ENCODE results near the gene MAG. TPM values are rescaled to one million over a fixed set of nuclear protein-coding genes. Genes with fewer than 3 reads are reported as not detected.

The MAG gene
- total RNA-seq, 4 donors from 2014 or later = not detected

- intact Hi-C loops (cut with DNase I; ENCODE audit: low total_unique reads) (no loop called here), in situ Hi-C loops (cut with MboI; ENCODE audit: low pct_ligation_motif_present in 1 of 4, low pct_unique_long_range_greater_than_20kb in 1 of 4, low sequenced_read_pairs in 3 of 4) (no loop called here)
- Histone ChIP-seq H3K4me1 (no peaks in the 10 kb centered on the region), H3K27ac (no peak overlapping the region), H3K4me3 (no peak overlapping the region), H3K27me3 (peaks cover 51% of the 10 kb centered on the region), H3K9me3 (no peaks in the 10 kb centered on the region), H3K36me3 (no peaks in the 10 kb centered on the region)
- 93% methylated on average over 10 of the region's 10 CpGs; no CpG with 5 or more reads in 1 of the 2 donors for WGBS, 2 donors (ENCODE audit: low coverage in 1 of 2)
- DNase-seq = no peak
- TF ChIP-seq POLR2A (IDR thresholded peaks at IDR 0.05) (no peak), CTCF (IDR thresholded peaks at IDR 0.05) (no peak), EP300 (IDR thresholded peaks at IDR 0.05; ENCODE audit: low read depth) (no peak), POLR2AphosphoS5 (IDR thresholded peaks at IDR 0.05) (no peak)
These were observed 4.2 kb upstream of the MAG start for GRCh38 chr19:35287713-35288112.

- H3K4me3 ChIP-seq = no peak overlapping the region
- no peaks in the 10 kb centered on the region for H3K36me3 ChIP-seq
- in situ Hi-C loops (cut with MboI; ENCODE audit: low pct_ligation_motif_present in 1 of 4, low pct_unique_long_range_greater_than_20kb in 1 of 4, low sequenced_read_pairs in 3 of 4) = no loop called here
- peaks cover 47% of the 10 kb centered on the region for H3K27me3 ChIP-seq
- WGBS, 2 donors (ENCODE audit: low coverage in 1 of 2) = 60% methylated on average over 2 of the region's 2 CpGs; no CpG with 5 or more reads in 1 of the 2 donors
- no peak for TF ChIP-seq POLR2AphosphoS5 (IDR thresholded peaks at IDR 0.05)
- no peaks in the 10 kb centered on the region for H3K9me3 ChIP-seq
- intact Hi-C loops (cut with DNase I; ENCODE audit: low total_unique reads) = no loop called here
- DNase-seq = no peak
- no peaks in the 10 kb centered on the region for H3K4me1 ChIP-seq
- no peak overlapping the region for H3K27ac ChIP-seq
These were observed 3.6 kb upstream of the MAG start for GRCh38 chr19:35288331-35288730.

DNA sequence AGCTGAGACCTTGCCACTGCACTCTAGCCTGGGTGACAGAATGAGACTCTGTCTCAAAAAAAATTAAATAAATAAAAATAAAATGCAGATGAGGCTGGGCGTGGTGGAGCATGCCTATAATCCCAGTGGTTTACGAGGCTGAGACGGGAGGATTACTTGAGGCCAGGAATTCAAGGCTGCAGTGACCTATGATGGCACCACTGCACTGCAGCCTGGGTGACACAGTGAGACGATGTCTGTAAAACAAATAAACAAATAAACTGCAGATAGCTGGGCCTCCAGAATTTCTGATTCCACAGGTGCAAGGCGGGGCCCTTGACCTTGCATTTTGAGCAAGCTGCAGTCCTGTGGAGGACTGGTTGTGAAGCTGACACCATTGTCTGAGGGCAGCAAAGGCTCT is 3.1 kb upstream of the MAG start:
- Histone ChIP-seq H3K4me1 (no peaks in the 10 kb centered on the region), H3K27me3 (peaks cover 47% of the 10 kb centered on the region), H3K9me3 (no peaks in the 10 kb centered on the region), H3K36me3 (no peaks in the 10 kb centered on the region), H3K27ac (no peak overlapping the region), H3K4me3 (no peak overlapping the region)
- no peak for DNase-seq
- TF ChIP-seq CTCF (IDR thresholded peaks at IDR 0.05) (no peak), POLR2A (IDR thresholded peaks at IDR 0.05) (no peak), POLR2AphosphoS5 (IDR thresholded peaks at IDR 0.05) (no peak), EP300 (IDR thresholded peaks at IDR 0.05; ENCODE audit: low read depth) (no peak)
- WGBS, 2 donors (ENCODE audit: low coverage in 1 of 2) = 11 to 47% methylated on average over 3 to 5 of the region's 5 CpGs
- in situ Hi-C loops (cut with MboI; ENCODE audit: low pct_ligation_motif_present in 1 of 4, low pct_unique_long_range_greater_than_20kb in 1 of 4, low sequenced_read_pairs in 3 of 4) (no loop called here), intact Hi-C loops (cut with DNase I; ENCODE audit: low total_unique reads) (no loop called here)

DNA sequence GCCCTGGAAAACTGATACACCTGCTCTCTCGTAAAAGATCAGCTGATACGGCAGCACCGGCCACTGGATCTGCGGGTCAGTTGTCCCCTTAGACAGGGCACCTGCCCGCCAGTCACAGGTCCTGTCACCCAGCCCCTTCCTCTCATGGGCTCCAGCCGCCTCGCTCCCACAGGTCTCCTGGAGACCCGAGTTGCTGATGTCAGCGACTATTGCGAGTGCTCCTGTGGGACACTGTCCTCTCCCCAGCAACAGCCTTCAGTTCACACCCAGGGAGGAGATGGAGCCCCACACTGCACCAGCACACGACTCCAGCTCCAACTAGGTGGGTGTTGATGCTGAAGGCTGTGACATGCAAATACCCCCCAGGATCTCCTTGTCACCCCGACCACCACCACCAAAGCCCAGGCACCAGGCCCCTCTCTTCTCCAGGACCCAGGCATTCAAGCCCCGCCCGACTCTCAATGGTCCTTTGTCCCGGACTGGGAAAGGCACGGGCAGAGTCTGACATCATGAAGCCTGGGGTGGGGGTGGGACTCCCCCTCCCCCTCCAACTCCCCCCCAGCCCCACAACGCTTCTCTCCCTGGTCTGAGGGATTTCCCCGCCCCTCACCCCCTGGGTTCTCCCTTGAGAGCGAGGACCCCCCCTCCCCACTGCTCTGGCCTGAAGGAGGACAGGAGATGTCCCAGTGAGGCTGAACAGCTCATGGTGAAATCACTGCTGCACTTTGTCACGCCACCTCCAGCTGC is 1.4 kb upstream of the MAG start:
- no peaks in the 10 kb centered on the region for H3K9me3 ChIP-seq
- H3K4me3 ChIP-seq = no peak overlapping the region
- H3K4me1 ChIP-seq = no peaks in the 10 kb centered on the region
- intact Hi-C loops (cut with DNase I; ENCODE audit: low total_unique reads) (no loop called here), in situ Hi-C loops (cut with MboI; ENCODE audit: low pct_ligation_motif_present in 1 of 4, low pct_unique_long_range_greater_than_20kb in 1 of 4, low sequenced_read_pairs in 3 of 4) (no loop called here)
- TF ChIP-seq POLR2A (IDR thresholded peaks at IDR 0.05) (no peak), POLR2AphosphoS5 (IDR thresholded peaks at IDR 0.05) (no peak), CTCF (IDR thresholded peaks at IDR 0.05) (no peak), EP300 (IDR thresholded peaks at IDR 0.05; ENCODE audit: low read depth) (no peak)
- no peaks in the 10 kb centered on the region for H3K36me3 ChIP-seq
- WGBS, 2 donors (ENCODE audit: low coverage in 1 of 2) = 55% methylated on average over 19 of the region's 20 CpGs; no CpG with 5 or more reads in 1 of the 2 donors
- DNase-seq = no peak
- no peak overlapping the region for H3K27ac ChIP-seq
- peaks cover 35% of the 10 kb centered on the region for H3K27me3 ChIP-seq

Data from transverse colon (tissue), 4 donors.